SK-N-SH treated with all-trans-retinoic acid at 6 μM for 48 hours (cell line): ENCODE data around the gene PCDHGA3.

Experiments
- CSDC2 ChIP-seq: fragments of 250-450 bp; sonication (Bioruptor Pico); IDR thresholded peaks from 2 replicates; pipeline ENCODE4 v1.5.0; 2020; ENCODE audit warnings: mild to moderate bottlenecking, moderate library complexity
- CSRNP3 ChIP-seq: fragments of 250-450 bp; sonication (Bioruptor Pico); IDR thresholded peaks from 2 replicates; pipeline ENCODE4 v1.5.1; 2021; ENCODE audit warnings: mild to moderate bottlenecking, moderate library complexity
- ISL1 ChIP-seq: fragments of 250-450 bp; sonication (Bioruptor Pico); IDR thresholded peaks from 2 replicates; pipeline ENCODE4 v2.1.2; 2022; ENCODE audit warnings: mild to moderate bottlenecking, moderate library complexity
- OSR1 ChIP-seq: fragments of 250-450 bp; sonication (Bioruptor Pico); IDR thresholded peaks from 2 replicates; pipeline ENCODE4 v1.8.0; 2022; ENCODE audit warnings: moderate library complexity, mild to moderate bottlenecking, inconsistent platforms
- PATZ1 ChIP-seq: fragments of 250-450 bp; sonication (Bioruptor Pico); IDR thresholded peaks from 2 replicates; pipeline ENCODE4 v1.8.0; 2020; ENCODE audit warnings: mild to moderate bottlenecking, moderate library complexity, borderline replicate concordance
- RARB ChIP-seq: fragments of 250-450 bp; sonication (Bioruptor Pico); IDR thresholded peaks from 2 replicates; pipeline ENCODE4 v1.8.0; 2021; ENCODE audit warnings: mild to moderate bottlenecking, moderate library complexity
- ZC3H10 ChIP-seq: fragments of 250-450 bp; sonication (Bioruptor Pico); IDR thresholded peaks from 2 replicates; pipeline ENCODE4 v1.5.1; 2021; ENCODE audit warnings: mild to moderate bottlenecking, moderate library complexity
- ZFP3 ChIP-seq: fragments of 250-450 bp; sonication (Bioruptor Pico); IDR thresholded peaks from 2 replicates; pipeline ENCODE4 v1.5.0; 2020; ENCODE audit warnings: mild to moderate bottlenecking, moderate library complexity
- ZNF8 ChIP-seq: fragments of 450-650 bp; formaldehyde crosslinking; IDR thresholded peaks from 2 replicates; pipeline ENCODE4 v1.5.0; 2020; ENCODE audit warnings: mild to moderate bottlenecking, moderate library complexity

- TF ChIP-seq ZC3H10 (CRISPR knock-in tag) (no peak), ZNF8 (CRISPR knock-in tag) (no peak), RARB (CRISPR knock-in tag) (no peak), PATZ1 (CRISPR knock-in tag) (no peak), OSR1 (no peak), ZFP3 (CRISPR knock-in tag) (no peak), CSRNP3 (CRISPR knock-in tag) (no peak), ISL1 (CRISPR knock-in tag) (no peak), CSDC2 (CRISPR knock-in tag) (no peak)
These were observed 49.0 kb downstream of the PCDHGA3 start, which contains the start of gene PCDHGA8 for GRCh38 chr5:141392429-141393198.
